ENCODE measurements around the gene FXN. TPM values are rescaled to one million over a fixed set of nuclear protein-coding genes. Genes with fewer than 3 reads are reported as not detected.

FXN gene
- total and polyA plus RNA-seq, 2 experiments from 2014 or later = 5.6 to 22.0 TPM

DNA sequence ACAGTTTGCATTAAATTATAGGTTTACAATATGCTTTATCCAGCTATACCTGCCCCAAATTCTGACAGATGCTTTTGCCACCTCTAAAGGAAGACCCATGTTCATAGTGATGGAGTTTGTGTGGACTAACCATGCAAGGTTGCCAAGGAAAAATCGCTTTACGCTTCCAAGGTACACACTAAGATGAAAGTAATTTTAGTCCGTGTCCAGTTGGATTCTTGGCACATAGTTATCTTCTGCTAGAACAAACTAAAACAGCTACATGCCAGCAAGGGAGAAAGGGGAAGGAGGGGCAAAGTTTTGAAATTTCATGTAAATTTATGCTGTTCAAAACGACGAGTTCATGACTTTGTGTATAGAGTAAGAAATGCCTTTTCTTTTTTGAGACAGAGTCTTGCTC is 41.0 kb downstream of the FXN start:
- no peak for DNase-seq
- H3K4me2 ChIP-seq (ENCODE audit: unreplicated experiment) = no peak overlapping the region
- in situ Hi-C loops (cut with MboI) = no loop called here

DNA sequence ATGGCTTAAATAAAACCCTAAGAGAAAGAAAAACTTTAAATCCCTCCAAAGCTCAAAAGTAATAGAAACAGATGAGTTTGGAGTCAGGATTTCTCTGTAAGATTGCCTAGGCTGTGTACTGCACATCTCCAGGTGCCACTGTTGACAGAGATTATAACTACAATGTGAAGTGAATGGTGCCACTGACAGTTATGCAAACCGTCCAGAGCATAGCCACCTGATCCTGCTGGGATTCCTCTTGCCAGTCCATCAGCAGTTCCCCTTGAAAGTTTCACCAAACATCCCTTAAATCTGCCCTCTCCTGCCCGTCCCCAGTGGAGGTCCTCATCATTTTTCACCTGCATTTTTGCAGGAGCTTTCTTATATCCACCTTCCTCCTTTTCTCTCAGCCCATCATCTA is 42.5 kb downstream of the FXN start:
- Histone ChIP-seq H3K79me2 (ENCODE audit: insufficient read depth) (no peaks in the 10 kb centered on the region), H3K4me2 (ENCODE audit: unreplicated experiment) (no peak overlapping the region), H3K9ac (no peak overlapping the region), H3K9me2 (ENCODE audit: insufficient read depth) (no peaks in the 10 kb centered on the region), H3K27ac (no peak overlapping the region), H3K36me3 (ENCODE audit: low read depth) (no peaks in the 10 kb centered on the region), H3F3A (ENCODE audit: insufficient read depth) (no peaks in the 10 kb centered on the region), H2AFZ (no peak overlapping the region), H3K4me3 (no peak overlapping the region), H3K4me1 (ENCODE audit: insufficient read depth) (no peaks in the 10 kb centered on the region), H3K9me3 (ENCODE audit: low read depth) (no peaks in the 10 kb centered on the region), H4K20me1 (ENCODE audit: insufficient read depth) (no peaks in the 10 kb centered on the region), H3K27me3 (replicated peaks; ENCODE audit: insufficient read depth) (no peaks in the 10 kb centered on the region)
- in situ Hi-C loops (cut with MboI) = no loop called here
- DNase-seq = no peak
- TF ChIP-seq EZH2phosphoT487 (IDR thresholded peaks at IDR 0.05; ENCODE audit: insufficient read depth, low read depth) = no peak
- WGBS, 2 experiments (ENCODE audit: low coverage in 1 of 2, low lambda C conversion rate in 2 of 2, missing lambda C conversion rate in 2 of 2) = 49 to 63% methylated on average over 2 of the region's 2 CpGs

More for the DNA sequence above, 41.0 kb downstream of the FXN start:
- Histone ChIP-seq H3K4me3 (no peak overlapping the region), H3K27me3 (replicated peaks; ENCODE audit: insufficient read depth) (no peaks in the 10 kb centered on the region), H3K9me3 (ENCODE audit: low read depth) (no peaks in the 10 kb centered on the region), H3K9me2 (ENCODE audit: insufficient read depth) (no peaks in the 10 kb centered on the region), H3K27ac (no peak overlapping the region), H3K79me2 (ENCODE audit: insufficient read depth) (no peaks in the 10 kb centered on the region), H3K36me3 (ENCODE audit: low read depth) (no peaks in the 10 kb centered on the region), H4K20me1 (ENCODE audit: insufficient read depth) (no peaks in the 10 kb centered on the region), H2AFZ (no peak overlapping the region), H3F3A (ENCODE audit: insufficient read depth) (no peaks in the 10 kb centered on the region), H3K4me1 (ENCODE audit: insufficient read depth) (no peaks in the 10 kb centered on the region), H3K9ac (no peak overlapping the region)
- WGBS, 2 experiments (ENCODE audit: low coverage in 1 of 2, low lambda C conversion rate in 2 of 2, missing lambda C conversion rate in 2 of 2) = 79 to 81% methylated on average over 5 of the region's 5 CpGs
- TF ChIP-seq EZH2phosphoT487 (IDR thresholded peaks at IDR 0.05; ENCODE audit: insufficient read depth, low read depth) (no peak), EZH2 (IDR thresholded peaks at IDR 0.05; ENCODE audit: insufficient read depth, poor library complexity, severe bottlenecking) (no peak)

DNA sequence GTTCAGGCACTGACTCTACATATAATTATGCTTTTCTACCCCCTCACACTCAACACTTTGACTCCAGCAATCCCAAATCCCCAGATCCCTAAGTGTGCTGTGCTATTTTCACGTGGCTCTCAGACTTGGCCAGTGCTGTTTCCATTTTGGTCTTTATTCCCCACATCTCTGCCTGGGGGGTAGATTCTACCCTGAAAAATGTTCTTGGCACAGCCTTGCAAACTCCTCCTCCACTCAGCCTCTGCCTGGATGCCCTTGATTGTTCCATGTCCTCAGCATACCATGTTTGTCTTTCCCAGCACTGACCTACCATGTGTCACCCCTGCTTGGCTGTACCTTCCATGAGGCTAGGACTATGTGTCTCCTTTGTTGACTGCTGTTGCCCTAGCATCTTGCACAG is 43.0 kb downstream of the FXN start:
- H4K20me1 ChIP-seq (ENCODE audit: insufficient read depth) = no peaks in the 10 kb centered on the region
- no peaks in the 10 kb centered on the region for H3K9me3 ChIP-seq (ENCODE audit: low read depth)
- H3K4me3 ChIP-seq = no peak overlapping the region
- H3K79me2 ChIP-seq (ENCODE audit: insufficient read depth) = no peaks in the 10 kb centered on the region
- DNase-seq = no peak
- 7 to 25% methylated on average over 1 of the region's 1 CpG for WGBS, 2 experiments (ENCODE audit: low coverage in 1 of 2, low lambda C conversion rate in 2 of 2, missing lambda C conversion rate in 2 of 2)
- H3K9me2 ChIP-seq (ENCODE audit: insufficient read depth) = no peaks in the 10 kb centered on the region
- H3K9ac ChIP-seq = no peak overlapping the region
- no peak overlapping the region for H2AFZ ChIP-seq
- no peaks in the 10 kb centered on the region for H3K27me3 ChIP-seq (replicated peaks; ENCODE audit: insufficient read depth)
- H3K27ac ChIP-seq = no peak overlapping the region
- H3K4me1 ChIP-seq (ENCODE audit: insufficient read depth) = no peaks in the 10 kb centered on the region
- H3F3A ChIP-seq (ENCODE audit: insufficient read depth) = no peaks in the 10 kb centered on the region
- in situ Hi-C loops (cut with MboI) = no loop called here
- no peak overlapping the region for H3K4me2 ChIP-seq (ENCODE audit: unreplicated experiment)
- TF ChIP-seq EZH2phosphoT487 (IDR thresholded peaks at IDR 0.05; ENCODE audit: insufficient read depth, low read depth) (no peak), EZH2 (IDR thresholded peaks at IDR 0.05; ENCODE audit: insufficient read depth, poor library complexity, severe bottlenecking) (no peak)
- H3K36me3 ChIP-seq (ENCODE audit: low read depth) = no peaks in the 10 kb centered on the region

DNA sequence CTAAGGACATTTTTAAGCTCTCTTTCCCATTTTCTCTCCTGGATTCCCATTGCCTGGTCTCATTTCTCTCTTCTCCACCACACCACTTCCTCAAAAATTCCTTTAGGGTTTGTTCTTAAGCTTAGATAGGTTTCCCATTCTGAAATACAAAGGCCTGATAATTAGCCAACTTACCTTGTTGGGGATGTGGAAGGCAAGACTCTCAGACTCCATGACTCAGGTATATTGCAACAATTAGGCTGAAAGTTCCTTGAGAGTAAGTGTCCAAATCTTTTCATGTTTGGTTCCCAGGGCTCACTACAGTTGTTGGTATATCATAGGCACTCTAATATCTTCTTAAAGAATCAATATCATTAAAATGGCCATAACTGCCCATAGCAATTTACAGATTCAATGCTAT is 43.6 kb downstream of the FXN start:
- no peaks in the 10 kb centered on the region for H3K9me2 ChIP-seq (ENCODE audit: insufficient read depth)
- H3K79me2 ChIP-seq (ENCODE audit: insufficient read depth) = no peaks in the 10 kb centered on the region
- no peak for DNase-seq
- no peak for TF ChIP-seq EZH2 (IDR thresholded peaks at IDR 0.05; ENCODE audit: insufficient read depth, poor library complexity, severe bottlenecking)
- no peak for TF ChIP-seq EZH2phosphoT487 (IDR thresholded peaks at IDR 0.05; ENCODE audit: insufficient read depth, low read depth)
- no peaks in the 10 kb centered on the region for H4K20me1 ChIP-seq (ENCODE audit: insufficient read depth)
- H3K4me2 ChIP-seq (ENCODE audit: unreplicated experiment) = no peak overlapping the region
- in situ Hi-C loops (cut with MboI) = no loop called here
- no peak overlapping the region for H3K27ac ChIP-seq
- H3K4me3 ChIP-seq = no peak overlapping the region
- no peaks in the 10 kb centered on the region for H3K4me1 ChIP-seq (ENCODE audit: insufficient read depth)
- no peaks in the 10 kb centered on the region for H3K36me3 ChIP-seq (ENCODE audit: low read depth)
- no peaks in the 10 kb centered on the region for H3K9me3 ChIP-seq (ENCODE audit: low read depth)
- no peaks in the 10 kb centered on the region for H3F3A ChIP-seq (ENCODE audit: insufficient read depth)
- H3K9ac ChIP-seq = no peak overlapping the region
- no peaks in the 10 kb centered on the region for H3K27me3 ChIP-seq (replicated peaks; ENCODE audit: insufficient read depth)
- H2AFZ ChIP-seq = no peak overlapping the region

DNA sequence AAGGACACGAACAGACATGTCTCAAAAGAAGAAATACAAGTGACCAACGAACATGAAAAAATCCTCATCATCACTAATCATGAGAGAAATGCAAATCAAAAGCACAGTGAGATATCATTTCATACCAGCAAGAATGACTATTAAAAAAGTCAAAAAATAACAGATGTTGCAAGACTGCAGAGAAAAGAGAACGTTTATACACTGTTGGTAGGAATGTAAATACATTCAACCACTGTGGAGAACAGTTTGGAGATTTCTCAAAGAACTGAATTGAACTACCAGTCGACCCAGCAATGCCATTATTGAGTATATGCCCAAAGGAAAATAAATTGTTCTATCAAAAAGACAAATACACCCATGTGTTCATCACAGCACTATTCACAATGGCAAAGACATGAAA is 45.7 kb downstream of the FXN start:
- H3K4me3 ChIP-seq = no peak overlapping the region
- no peak overlapping the region for H2AFZ ChIP-seq
- in situ Hi-C loops (cut with MboI) = loop anchor here (10.0 kb wide), 1 partner anchor 64 kb away; no protein-coding TSS in a partner anchor
- no peaks in the 10 kb centered on the region for H3K79me2 ChIP-seq (ENCODE audit: insufficient read depth)
- H3K9me2 ChIP-seq (ENCODE audit: insufficient read depth) = no peaks in the 10 kb centered on the region
- no peaks in the 10 kb centered on the region for H3K27me3 ChIP-seq (replicated peaks; ENCODE audit: insufficient read depth)
- no peaks in the 10 kb centered on the region for H3F3A ChIP-seq (ENCODE audit: insufficient read depth)
- H3K36me3 ChIP-seq (ENCODE audit: low read depth) = no peaks in the 10 kb centered on the region
- no peaks in the 10 kb centered on the region for H3K4me1 ChIP-seq (ENCODE audit: insufficient read depth)
- no peaks in the 10 kb centered on the region for H4K20me1 ChIP-seq (ENCODE audit: insufficient read depth)
- WGBS, 2 experiments (ENCODE audit: low coverage in 1 of 2, low lambda C conversion rate in 2 of 2, missing lambda C conversion rate in 2 of 2) = 91 to 93% methylated on average over 4 of the region's 4 CpGs
- TF ChIP-seq EZH2 (IDR thresholded peaks at IDR 0.05; ENCODE audit: insufficient read depth, poor library complexity, severe bottlenecking) (no peak), EZH2phosphoT487 (IDR thresholded peaks at IDR 0.05; ENCODE audit: insufficient read depth, low read depth) (no peak)
- no peak overlapping the region for H3K27ac ChIP-seq
- H3K4me2 ChIP-seq (ENCODE audit: unreplicated experiment) = no peak overlapping the region
- no peak overlapping the region for H3K9ac ChIP-seq
- no peak for DNase-seq
- H3K9me3 ChIP-seq (ENCODE audit: low read depth) = no peaks in the 10 kb centered on the region
